Duodenal mucosa (tissue), 2 donors: ENCODE data around the gene ZPR1.
"Not testable (repeated sequence)": the region's sequence is repeated elsewhere in the genome, so short reads cannot be mapped to it uniquely, and the experiment has no call there.

Experiments used
- H3K27ac ChIP-seq: one replicate; pipeline ENCODE4 v1.7.0; 2013; ENCODE audit warnings: low read depth, low read length
- H3K27me3 ChIP-seq, 2 donors: one replicate each; pipeline ENCODE4 v1.7.0; 2013; ENCODE audit warnings: low read length in 2 of 2, control low read depth in 1 of 2; ENCODE audit not compliant: insufficient read depth in 2 of 2, control insufficient read depth in 1 of 2
- H3K36me3 ChIP-seq, 2 donors: one replicate each; pipeline ENCODE4 v1.7.0; 2013; ENCODE audit warnings: low read length in 2 of 2, control low read depth in 1 of 2; ENCODE audit not compliant: insufficient read depth in 2 of 2, control insufficient read depth in 1 of 2
- H3K4me1 ChIP-seq, 2 donors: one replicate each; pipeline ENCODE4 v1.7.0; 2013; ENCODE audit warnings: low read length in 2 of 2, control low read depth in 1 of 2; ENCODE audit not compliant: insufficient read depth in 2 of 2, control insufficient read depth in 1 of 2
- H3K4me3 ChIP-seq, 2 donors: one replicate each; pipeline ENCODE4 v1.7.0; 2013; ENCODE audit warnings: low read length in 2 of 2, low read depth in 1 of 2
- H3K9ac ChIP-seq, 2 donors: one replicate each; pipeline ENCODE4 v1.7.0; 2013; ENCODE audit warnings: low read length in 2 of 2, low read depth in 1 of 2
- H3K9me3 ChIP-seq, 2 donors: one replicate each; pipeline ENCODE4 v1.7.0; 2013; ENCODE audit warnings: low read length in 2 of 2, control low read depth in 1 of 2; ENCODE audit not compliant: control insufficient read depth in 1 of 2

ZPR1 gene

DNA sequence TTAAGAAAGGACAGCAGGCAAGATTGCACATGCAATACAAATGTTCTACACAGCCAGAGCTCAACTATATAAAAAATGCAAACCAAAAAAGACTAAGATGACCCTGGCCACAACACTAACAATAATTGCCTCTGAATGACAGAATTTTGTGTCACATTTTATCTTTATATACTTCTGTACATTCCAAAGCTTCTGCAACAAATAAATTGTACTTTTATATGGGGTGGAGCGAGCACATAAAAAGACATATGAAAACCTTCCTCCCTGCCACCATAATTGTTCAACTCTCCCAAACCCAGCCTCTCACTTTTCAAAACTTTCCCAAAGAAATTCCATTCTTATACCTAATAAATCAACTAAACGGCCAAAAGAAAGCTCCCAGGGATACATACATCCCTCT, 25.7 kb downstream of the ZPR1 start:
- Histone ChIP-seq H3K4me3 (no peak overlapping the region), H3K36me3 (peaks cover 39 to 70% of the 10 kb centered on the region in 2 donors), H3K4me1 (no peaks in the 10 kb centered on the region), H3K9me3 (no peaks in the 10 kb centered on the region), H3K9ac (no peak overlapping the region), H3K27ac (no peak overlapping the region), H3K27me3 (no peaks in the 10 kb centered on the region)

DNA sequence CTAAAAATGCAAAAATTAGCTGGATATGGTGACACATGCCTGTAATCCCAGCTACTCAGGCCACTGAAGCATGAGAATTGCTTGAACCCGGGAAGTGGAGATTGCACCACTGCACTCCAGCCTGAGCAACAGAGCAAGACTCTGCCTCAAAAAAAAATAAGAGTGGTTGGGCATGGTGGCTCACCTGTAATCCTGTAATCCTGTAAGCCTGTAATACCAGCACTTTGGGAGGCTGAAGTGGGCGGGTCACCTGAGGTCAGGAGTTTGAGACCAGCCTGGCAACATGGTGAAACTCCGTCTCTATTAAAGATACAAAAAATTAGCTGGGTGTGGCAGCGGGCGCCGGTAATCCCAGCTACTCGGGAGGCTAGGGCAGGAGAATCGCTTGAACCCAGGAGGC, 31.8 kb downstream of the ZPR1 start:
- H3K27ac ChIP-seq, H3K4me3 ChIP-seq, H3K9ac ChIP-seq, H3K4me1 ChIP-seq, H3K27me3 ChIP-seq, H3K9me3 ChIP-seq: not testable (repeated sequence)
- H3K36me3 ChIP-seq: peaks cover 22 to 83% of the 10 kb centered on the region in 2 donors

DNA sequence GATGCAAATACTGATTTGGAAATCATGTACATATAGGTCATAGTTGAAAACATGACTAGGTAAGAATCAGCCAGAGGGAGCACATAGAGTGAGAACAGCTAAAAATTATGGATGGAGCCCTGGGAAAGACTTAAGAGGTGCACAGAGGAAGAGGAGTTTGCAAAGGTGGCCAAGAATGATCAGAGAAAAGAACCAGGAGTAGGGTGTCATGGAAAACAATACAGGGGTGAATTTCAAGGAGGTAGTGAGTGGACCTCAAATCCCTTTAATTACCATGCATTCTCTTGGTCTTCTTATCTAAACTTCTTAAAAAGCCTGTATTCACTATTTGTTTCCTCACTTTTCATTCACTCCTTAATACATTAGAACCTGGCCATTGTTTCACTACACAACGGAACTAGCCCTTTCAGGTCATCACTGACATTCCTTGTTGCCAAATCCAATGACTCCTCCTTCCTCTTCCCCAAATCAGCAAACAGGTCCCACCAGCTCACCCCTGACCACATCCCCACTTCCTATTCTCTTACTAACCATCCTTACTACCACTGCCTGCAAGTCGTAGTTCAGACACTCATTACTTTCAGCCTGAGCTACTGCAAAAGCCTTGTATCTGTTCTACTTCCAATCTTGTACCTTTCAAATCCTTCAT, 37.6 kb downstream of the ZPR1 start:
- H3K9ac ChIP-seq: no peak overlapping the region
- H3K4me3 ChIP-seq: no peak overlapping the region
- no peak overlapping the region for H3K27ac ChIP-seq
- no peaks in the 10 kb centered on the region for H3K4me1 ChIP-seq
- no peaks in the 10 kb centered on the region for H3K9me3 ChIP-seq
- H3K36me3 ChIP-seq: peaks cover 20 to 72% of the 10 kb centered on the region in 2 donors
- no peaks in the 10 kb centered on the region for H3K27me3 ChIP-seq

DNA sequence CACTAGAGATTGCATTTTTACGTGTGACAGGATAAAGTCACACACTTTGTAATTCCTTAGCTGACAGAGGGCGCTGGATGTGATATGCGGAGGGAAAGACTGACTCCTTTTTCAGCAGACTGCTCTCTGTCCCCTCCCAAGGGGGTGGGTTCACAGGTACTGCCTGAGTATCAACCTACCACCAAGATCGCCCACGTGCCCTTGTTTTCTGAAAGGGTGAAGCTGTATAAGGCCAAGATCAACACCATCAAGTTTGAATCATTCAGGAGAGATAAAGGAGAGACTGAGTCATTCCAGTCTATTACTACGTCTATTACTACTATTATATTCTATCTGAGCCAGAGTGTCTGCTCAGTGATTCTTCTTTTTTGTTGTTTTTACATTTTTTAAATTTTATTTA, 45.7 kb downstream of the ZPR1 start:
- H3K4me1 ChIP-seq: no peaks in the 10 kb centered on the region
- no peak overlapping the region for H3K27ac ChIP-seq
- H3K36me3 ChIP-seq: peaks cover 5 to 9% of the 10 kb centered on the region in 2 donors
- H3K9me3 ChIP-seq: no peaks in the 10 kb centered on the region
- no peaks in the 10 kb centered on the region for H3K27me3 ChIP-seq
- no peak overlapping the region for H3K4me3 ChIP-seq
- H3K9ac ChIP-seq: no peak overlapping the region

DNA sequence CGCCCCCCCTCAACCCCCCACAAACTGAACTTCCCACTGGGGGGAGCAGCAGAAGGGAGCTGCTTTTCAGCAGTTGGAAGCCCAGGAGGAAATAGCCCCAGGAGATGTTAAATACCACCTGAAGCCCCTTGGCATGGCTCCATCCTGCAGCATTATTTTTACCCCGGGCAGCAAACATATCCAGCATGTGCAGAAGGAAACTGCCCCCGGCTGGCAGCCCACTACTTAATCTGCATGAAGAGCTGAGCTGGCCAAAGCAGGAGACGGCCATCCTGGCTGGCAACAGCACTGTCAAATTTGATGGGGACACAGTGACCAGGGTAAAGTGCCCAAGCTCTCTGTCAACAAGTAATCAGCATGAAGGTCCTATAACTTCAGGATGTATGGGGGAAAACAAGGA, 47.1 kb downstream of the ZPR1 start:
- Histone ChIP-seq H3K9ac (no peak overlapping the region), H3K36me3 (no peaks in the 10 kb centered on the region), H3K4me3 (no peak overlapping the region), H3K9me3 (no peaks in the 10 kb centered on the region), H3K4me1 (no peaks in the 10 kb centered on the region), H3K27ac (no peak overlapping the region), H3K27me3 (no peaks in the 10 kb centered on the region)

DNA sequence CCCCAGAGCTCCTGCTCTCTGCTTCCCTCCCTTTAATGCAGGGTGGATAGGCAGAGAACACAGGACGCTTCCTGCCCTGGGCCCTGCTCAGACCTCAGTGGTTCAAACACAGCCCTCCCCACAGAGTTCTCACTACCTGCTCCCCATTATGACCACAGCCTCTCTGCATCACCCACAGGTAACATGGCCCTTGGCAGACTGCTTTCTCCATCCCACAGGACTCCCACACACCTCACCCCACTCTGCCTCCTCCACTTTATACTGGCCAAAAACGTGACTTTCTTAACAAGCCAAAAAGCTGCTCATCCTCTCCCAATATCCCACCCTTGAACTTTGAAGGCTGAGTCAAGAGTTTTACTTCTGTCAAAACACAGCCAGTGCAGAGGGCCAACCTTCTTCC, 48.8 kb downstream of the ZPR1 start:
- no peak overlapping the region for H3K9ac ChIP-seq
- no peaks in the 10 kb centered on the region for H3K36me3 ChIP-seq
- H3K27me3 ChIP-seq: no peaks in the 10 kb centered on the region
- no peak overlapping the region for H3K27ac ChIP-seq
- no peak overlapping the region for H3K4me3 ChIP-seq
- no peaks in the 10 kb centered on the region for H3K9me3 ChIP-seq
- peaks cover 0 to 6% of the 10 kb centered on the region in 2 donors for H3K4me1 ChIP-seq

DNA sequence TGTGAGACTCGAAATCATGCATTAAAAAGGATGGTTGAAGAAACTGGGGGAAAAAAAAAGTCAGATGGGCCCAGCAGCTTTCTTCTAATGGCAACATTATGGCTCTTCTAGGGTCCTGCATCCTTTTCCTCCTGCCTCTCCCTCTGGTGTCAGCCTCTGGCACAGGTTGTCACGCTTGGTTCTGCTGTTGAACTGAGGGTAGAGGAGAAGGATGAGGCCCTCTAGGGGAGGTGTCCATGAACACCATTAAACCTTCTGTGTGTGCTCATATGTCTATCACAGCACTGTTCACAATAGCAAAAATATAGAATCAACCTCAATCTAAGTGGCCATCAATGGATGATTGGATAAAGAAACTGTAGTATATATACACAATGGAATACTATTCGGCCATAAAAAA, 51.1 kb downstream of the ZPR1 start:
- Histone ChIP-seq H3K4me3 (no peak overlapping the region), H3K36me3 (no peaks in the 10 kb centered on the region), H3K9me3 (no peaks in the 10 kb centered on the region), H3K27me3 (peaks cover 0 to 5% of the 10 kb centered on the region in 2 donors), H3K4me1 (peaks cover 8 to 11% of the 10 kb centered on the region in 2 donors), H3K9ac (no peak overlapping the region), H3K27ac (no peak overlapping the region)

DNA sequence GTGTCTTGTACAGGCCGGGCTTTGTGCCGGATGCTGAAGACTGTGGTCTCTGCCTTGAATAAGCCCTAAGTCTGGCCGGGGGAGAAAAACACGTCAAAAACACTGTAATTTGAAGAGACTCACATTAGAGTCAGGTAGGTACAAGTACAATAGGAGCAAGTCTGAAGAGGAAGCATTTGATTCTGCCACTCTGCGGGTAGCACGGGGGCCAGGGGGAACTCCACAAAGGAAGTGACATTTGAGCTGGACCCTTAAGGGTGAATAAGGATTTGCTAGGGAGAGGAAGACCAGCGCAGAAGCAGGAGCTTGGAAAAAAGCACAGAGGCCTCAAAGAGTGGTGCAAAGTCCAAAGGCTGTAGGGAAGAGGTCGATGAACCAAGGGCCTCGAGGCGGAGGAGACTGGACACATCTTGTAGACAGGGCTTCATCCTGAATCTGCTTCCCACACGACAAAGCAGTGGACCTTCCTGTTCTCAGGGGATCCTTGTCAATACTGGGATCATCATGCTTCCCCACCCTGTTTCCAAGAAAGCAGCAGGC, 53.8 kb downstream of the ZPR1 start:
- Histone ChIP-seq H3K4me1 (peaks cover 12 to 26% of the 10 kb centered on the region in 2 donors), H3K9ac (no peak overlapping the region), H3K36me3 (no peaks in the 10 kb centered on the region), H3K4me3 (no peak overlapping the region), H3K27me3 (peaks cover 0 to 8% of the 10 kb centered on the region in 2 donors), H3K27ac (no peak overlapping the region), H3K9me3 (no peaks in the 10 kb centered on the region)

DNA sequence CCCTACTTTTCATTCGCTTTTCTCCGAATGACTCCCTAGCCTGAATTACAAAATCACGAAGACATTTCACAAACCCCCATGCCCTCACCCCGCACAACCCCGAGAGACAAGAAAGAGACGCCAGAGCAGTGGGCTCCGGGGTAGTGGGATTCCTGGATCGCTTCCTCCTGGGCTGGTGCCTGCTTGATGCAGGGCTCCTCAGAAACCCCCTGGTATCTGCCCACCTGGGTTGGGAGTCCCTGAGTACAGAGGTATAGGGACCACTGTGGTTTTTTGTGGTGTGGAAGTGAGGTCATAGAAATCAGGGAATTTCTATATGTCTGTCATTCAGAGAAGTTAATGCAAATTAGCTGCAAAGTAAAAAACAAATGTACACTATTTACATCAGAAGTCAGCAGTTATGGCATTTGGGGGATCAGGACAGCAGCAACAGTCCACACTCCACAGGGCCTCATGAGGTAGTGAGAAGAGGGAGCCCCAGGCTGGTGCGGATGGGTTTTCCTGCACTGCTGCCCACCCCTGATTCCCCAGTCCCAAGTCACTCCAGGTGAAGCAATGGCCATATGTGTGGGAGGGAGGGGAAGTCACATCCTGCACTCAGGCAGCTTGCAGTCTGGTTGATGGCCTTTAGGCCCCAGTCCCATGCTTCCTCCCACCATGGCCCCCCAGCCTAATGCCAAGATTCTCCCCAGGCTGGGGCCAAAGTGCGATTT, 54.6 kb downstream of the ZPR1 start:
- Histone ChIP-seq H3K4me1 (peaks cover 12 to 26% of the 10 kb centered on the region in 2 donors), H3K9ac (no peak overlapping the region), H3K36me3 (no peaks in the 10 kb centered on the region), H3K9me3 (no peaks in the 10 kb centered on the region), H3K27me3 (peaks cover 0 to 8% of the 10 kb centered on the region in 2 donors), H3K27ac (no peak overlapping the region), H3K4me3 (no peak overlapping the region)

DNA sequence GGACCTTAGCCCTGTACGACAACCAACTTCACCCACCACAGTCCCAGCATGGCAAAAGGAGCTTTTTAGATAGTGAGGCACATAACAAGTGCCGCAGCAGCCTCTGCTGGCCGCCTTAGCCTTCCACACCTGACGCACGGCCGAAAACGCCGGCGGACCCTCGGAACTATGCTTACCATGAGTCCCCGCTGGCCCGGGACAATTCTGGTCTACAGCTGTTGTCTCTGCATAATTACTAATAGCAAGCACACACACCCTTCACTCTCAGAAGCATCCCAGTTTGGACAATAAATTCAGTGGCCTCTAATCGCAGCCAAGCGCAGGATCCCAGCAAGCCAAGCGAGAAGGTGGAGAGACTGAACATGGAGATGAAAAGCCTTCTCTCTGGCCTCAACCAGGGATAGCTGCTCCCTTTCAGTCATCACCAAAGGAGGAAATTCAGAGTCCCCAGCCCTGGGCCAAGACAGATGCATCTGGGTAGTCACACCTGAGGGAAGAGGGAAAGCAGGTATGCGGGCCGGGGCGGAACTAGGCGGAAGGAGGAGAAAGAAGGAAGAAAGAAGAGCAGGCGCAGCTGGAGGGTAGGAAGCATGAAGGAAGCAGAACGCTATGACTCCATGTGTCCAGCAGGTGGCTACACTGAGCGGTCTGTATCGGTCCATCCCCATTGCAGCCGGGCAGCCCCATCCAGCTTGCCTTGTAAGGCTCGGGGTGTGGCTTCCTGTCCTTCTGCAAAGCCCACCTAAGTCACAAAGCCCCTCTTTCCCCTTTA, 55.4 kb downstream of the ZPR1 start:
- Histone ChIP-seq H3K36me3 (no peaks in the 10 kb centered on the region), H3K27ac (no peak overlapping the region), H3K9ac (no peak overlapping the region), H3K9me3 (no peaks in the 10 kb centered on the region), H3K4me3 (no peak overlapping the region), H3K27me3 (peaks cover 0 to 8% of the 10 kb centered on the region in 2 donors), H3K4me1 (peaks cover 12 to 26% of the 10 kb centered on the region in 2 donors)
